CD14-positive monocyte (primary cell): ENCODE results near the gene CCDC195. TPM values are rescaled to one million over a fixed set of nuclear protein-coding genes. Genes with fewer than 3 reads are reported as not detected.

Experiments
- DNase-seq, 3 donors: peaks; one replicate each; pipeline ENCODE4 v3.0.0-alpha.2; 2011 to 2022
- H2AFZ ChIP-seq: 2 replicates; pipeline ENCODE4 v1.6.0; 2012; ENCODE audit warnings: mild to moderate bottlenecking, low read depth, low read length, inconsistent platforms; ENCODE audit not compliant: insufficient read depth, poor library complexity, severe bottlenecking
- H3K27ac ChIP-seq, 2 donors: 1 replicate in 1 of 2; 2 replicates in 1 of 2; pipeline ENCODE4 v1.5.1; 2012 to 2013; ENCODE audit warnings: low read length in 2 of 2, control low read depth in 1 of 2, inconsistent platforms in 1 of 2, low read depth in 1 of 2, mild to moderate bottlenecking in 1 of 2
- H3K27me3 ChIP-seq, 2 donors: one replicate each; pipeline versions ENCODE4 v1.6.0 to v1.6.1; 2011 to 2013; ENCODE audit warnings: low read length in 2 of 2; ENCODE audit not compliant: control insufficient read depth in 2 of 2, insufficient read depth in 2 of 2
- H3K36me3 ChIP-seq, 2 donors: replicated peaks in 1 of 2; 1 replicate in 1 of 2; 2 replicates in 1 of 2; pipeline versions ENCODE4 v1.5.1 to v1.6.1; 2012 to 2013; ENCODE audit warnings: low read length in 2 of 2, control low read depth in 1 of 2, inconsistent platforms in 1 of 2, mild to moderate bottlenecking in 1 of 2; ENCODE audit not compliant: insufficient read depth in 2 of 2, control insufficient read depth in 1 of 2
- H3K4me1 ChIP-seq, 2 donors: 1 replicate in 1 of 2; 2 replicates in 1 of 2; pipeline versions ENCODE4 v1.5.1 to v1.6.1; 2012 to 2013; ENCODE audit warnings: low read length in 2 of 2, control low read depth in 1 of 2, inconsistent platforms in 1 of 2, mild to moderate bottlenecking in 1 of 2, moderate library complexity in 1 of 2; ENCODE audit not compliant: insufficient read depth in 2 of 2, control insufficient read depth in 1 of 2
- H3K4me2 ChIP-seq: replicated peaks from 2 replicates; pipeline ENCODE3; 2012; ENCODE audit warnings: low read length, moderate library complexity, mild to moderate bottlenecking; ENCODE audit not compliant: poor library complexity, severe bottlenecking; ENCODE audit errors: extremely low read depth
- H3K4me3 ChIP-seq, 3 experiments: fragments of 200-600 bp in 1 of 3; sonication (generic) in 1 of 3; replicated peaks in 1 of 3; 1 replicate in 2 of 3; 2 replicates in 1 of 3; pipeline ENCODE4 v1.5.1; 2011 to 2013; ENCODE audit warnings: low read length in 3 of 3, mild to moderate bottlenecking in 3 of 3, control low read depth in 2 of 3, low read depth in 2 of 3, inconsistent platforms in 1 of 3, moderate library complexity in 1 of 3
- H3K79me2 ChIP-seq: 2 replicates; pipeline ENCODE4 v1.6.0; 2012; ENCODE audit warnings: mild to moderate bottlenecking, control low read depth, inconsistent platforms, low read length, moderate library complexity; ENCODE audit not compliant: insufficient read depth
- H3K9ac ChIP-seq: 2 replicates; pipeline ENCODE4 v1.6.0; 2017; ENCODE audit warnings: low read length, mild to moderate bottlenecking; ENCODE audit not compliant: insufficient read depth, poor library complexity, severe bottlenecking
- H3K9me3 ChIP-seq, 2 donors: replicated peaks in 1 of 2; 1 replicate in 1 of 2; 2 replicates in 1 of 2; pipeline versions ENCODE4 v1.5.1 to v1.6.1; 2012 to 2013; ENCODE audit warnings: low read length in 2 of 2, control low read depth in 1 of 2; ENCODE audit not compliant: control insufficient read depth in 1 of 2, insufficient read depth in 1 of 2
- H4K20me1 ChIP-seq: 2 replicates; pipeline ENCODE4 v1.6.0; 2012; ENCODE audit warnings: mild to moderate bottlenecking, low read length, control low read depth, moderate library complexity; ENCODE audit not compliant: insufficient read depth
- H3K27ac Mint-ChIP-seq, 7 donors: one replicate each; pipeline ENCODE4 v1.8.0; 2020; ENCODE audit warnings: mild to moderate bottlenecking in 7 of 7, mixed read lengths in 7 of 7, moderate library complexity in 6 of 7, inconsistent platforms in 2 of 7
- H3K27me3 Mint-ChIP-seq, 3 donors: one replicate each; pipeline ENCODE4 v1.8.0; 2021 to 2022; ENCODE audit warnings: low read depth in 3 of 3, mild to moderate bottlenecking in 3 of 3, mixed read lengths in 3 of 3, moderate library complexity in 3 of 3, inconsistent platforms in 1 of 3
- H3K36me3 Mint-ChIP-seq, 2 donors: one replicate each; pipeline ENCODE4 v1.8.0; 2020; ENCODE audit warnings: mixed read lengths in 2 of 2, inconsistent platforms in 1 of 2, mild to moderate bottlenecking in 1 of 2
- H3K4me1 Mint-ChIP-seq: one replicate; pipeline ENCODE4 v1.8.0; 2020; ENCODE audit warnings: mild to moderate bottlenecking, mixed read lengths
- H3K4me3 Mint-ChIP-seq, 2 donors: one replicate each; pipeline ENCODE4 v1.8.0; 2020; ENCODE audit warnings: mild to moderate bottlenecking in 2 of 2, mixed read lengths in 2 of 2, moderate library complexity in 1 of 2
- H3K9me3 Mint-ChIP-seq, 7 donors: one replicate each; pipeline ENCODE4 v1.8.0; 2020 to 2022; ENCODE audit warnings: mixed read lengths in 7 of 7, mild to moderate bottlenecking in 6 of 7, moderate library complexity in 6 of 7, inconsistent platforms in 2 of 7
- WGBS: methylation state at CpG from one replicate; pipeline ENCODE4 v1.1.5; 2013; ENCODE audit warnings: missing lambda C conversion rate; ENCODE audit not compliant: insufficient coverage; 5-methylcytosine and 5-hydroxymethylcytosine counted together
- intact Hi-C, 2 donors: fragments of 100-400 bp; cut with micrococcal nuclease; formaldehyde crosslinking; loops; one replicate each; pipeline versions ENCODE4 v1.15.0 to v1.15.1; 2023
- polyA plus RNA-seq, 3 donors: library from polyadenylated mRNA; depleted of rRNA in 1 of 3; unstranded in 2 of 3; stranded (reverse) in 1 of 3; fragments of 300-500 nt in 2 of 3; fragments of >200 nt in 1 of 3; fragmentation: Illumina TruSeq in 2 of 3; gene quantifications; 1 replicate in 2 of 3; 2 replicates in 1 of 3; pipeline ENCODE4 v1.2.3, GENCODE V29; 2012 to 2021
- TF ChIP-seq, protein P1 (sequence below): fragments of 200-600 bp; IDR thresholded peaks from one replicate; pipeline ENCODE4 v1.8.0; 2022; ENCODE audit warnings: antibody characterized with exemption, mild to moderate bottlenecking

Gene CCDC195
- polyA plus RNA-seq, 3 donors, result not detected

DNA sequence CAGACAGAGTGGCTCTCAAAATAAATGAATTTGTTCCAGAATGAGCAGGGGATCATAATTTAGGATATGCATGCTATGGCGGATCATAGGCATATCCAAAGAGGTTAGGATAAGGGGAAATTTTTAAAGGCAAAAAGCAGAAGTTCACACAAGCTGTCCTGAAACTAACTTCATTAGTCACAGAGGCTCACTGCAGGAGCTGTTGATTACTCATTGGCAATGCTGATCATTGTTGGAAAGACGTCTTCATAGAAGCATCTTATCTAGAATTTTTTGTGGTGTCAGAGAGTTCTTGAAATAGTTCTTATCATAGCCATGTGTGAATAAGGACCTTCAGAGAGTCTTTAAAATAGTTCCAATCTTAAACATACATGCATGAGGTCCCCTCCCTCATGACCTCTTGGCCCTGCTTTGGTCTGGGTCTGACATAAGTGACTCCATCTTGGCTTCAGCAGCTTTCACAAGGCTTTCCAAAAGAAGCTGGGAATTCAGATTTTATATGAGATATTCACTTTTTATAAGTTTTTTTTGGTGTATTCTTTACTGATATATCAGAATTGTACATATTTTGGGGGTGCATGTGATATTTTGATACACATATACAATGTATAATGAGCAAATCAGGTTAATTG lies 7.5 kb upstream of the CCDC195 start:
- intact Hi-C loops, result no loop called here
- Histone ChIP-seq H3K36me3 (no peaks in the 10 kb centered on the region), H3K27me3 (no peaks in the 10 kb centered on the region), H4K20me1 (no peaks in the 10 kb centered on the region), H3K9ac (no peak overlapping the region), H3K9me3 (peaks cover 6 to 7% of the 10 kb centered on the region in 2 donors), H3K79me2 (no peaks in the 10 kb centered on the region), H3K4me2 (no peak overlapping the region), H3K27ac (no peak overlapping the region), H2AFZ (no peak overlapping the region), H3K4me1 (no peaks in the 10 kb centered on the region), H3K4me3 (no peak overlapping the region)
- no peak overlapping the region for H3K4me3 Mint-ChIP-seq
- no peak overlapping the region for H3K27ac Mint-ChIP-seq
- no peaks in the 10 kb centered on the region for H3K4me1 Mint-ChIP-seq
- DNase-seq, result peak in 1 of 3 donors; percentile 27
- WGBS, result 83% methylated on average over 1 of the region's 2 CpGs
- TF ChIP-seq, protein P1, sequence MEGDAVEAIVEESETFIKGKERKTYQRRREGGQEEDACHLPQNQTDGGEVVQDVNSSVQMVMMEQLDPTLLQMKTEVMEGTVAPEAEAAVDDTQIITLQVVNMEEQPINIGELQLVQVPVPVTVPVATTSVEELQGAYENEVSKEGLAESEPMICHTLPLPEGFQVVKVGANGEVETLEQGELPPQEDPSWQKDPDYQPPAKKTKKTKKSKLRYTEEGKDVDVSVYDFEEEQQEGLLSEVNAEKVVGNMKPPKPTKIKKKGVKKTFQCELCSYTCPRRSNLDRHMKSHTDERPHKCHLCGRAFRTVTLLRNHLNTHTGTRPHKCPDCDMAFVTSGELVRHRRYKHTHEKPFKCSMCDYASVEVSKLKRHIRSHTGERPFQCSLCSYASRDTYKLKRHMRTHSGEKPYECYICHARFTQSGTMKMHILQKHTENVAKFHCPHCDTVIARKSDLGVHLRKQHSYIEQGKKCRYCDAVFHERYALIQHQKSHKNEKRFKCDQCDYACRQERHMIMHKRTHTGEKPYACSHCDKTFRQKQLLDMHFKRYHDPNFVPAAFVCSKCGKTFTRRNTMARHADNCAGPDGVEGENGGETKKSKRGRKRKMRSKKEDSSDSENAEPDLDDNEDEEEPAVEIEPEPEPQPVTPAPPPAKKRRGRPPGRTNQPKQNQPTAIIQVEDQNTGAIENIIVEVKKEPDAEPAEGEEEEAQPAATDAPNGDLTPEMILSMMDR, result no peak
- no peaks in the 10 kb centered on the region for H3K36me3 Mint-ChIP-seq
- H3K27me3 Mint-ChIP-seq, result peaks cover 0 to 3% (median 0%) of the 10 kb centered on the region in 3 donors
- peaks cover 8 to 25% (median 13%) of the 10 kb centered on the region in 7 donors for H3K9me3 Mint-ChIP-seq

DNA sequence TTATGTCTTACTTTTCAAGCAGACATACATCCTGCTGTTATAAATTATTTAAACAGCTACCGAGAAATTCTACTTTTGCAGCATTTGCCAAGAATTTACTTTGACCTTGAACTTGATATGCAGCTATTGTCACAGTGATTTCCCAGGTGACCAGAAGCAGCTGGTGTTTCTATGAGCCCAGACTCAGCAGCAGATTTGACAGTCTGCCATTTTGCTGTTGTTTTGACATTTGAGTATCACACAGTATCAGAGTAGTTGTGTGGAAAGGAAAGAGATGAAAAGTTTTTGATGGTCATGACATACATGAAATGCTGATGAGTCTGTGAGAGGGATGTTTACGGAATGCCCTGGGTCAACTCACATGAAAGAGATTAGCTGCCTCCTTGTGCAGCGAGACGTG lies 6.6 kb upstream of the CCDC195 start:
- Mint-ChIP-seq H3K36me3 (no peaks in the 10 kb centered on the region), H3K4me3 (no peak overlapping the region), H3K9me3 (peaks cover 8 to 22% (median 10%) of the 10 kb centered on the region in 7 donors), H3K4me1 (no peaks in the 10 kb centered on the region), H3K27ac (peak overlapping the region in 1 of 7 donors; percentile 14), H3K27me3 (peaks cover 0 to 3% (median 0%) of the 10 kb centered on the region in 3 donors)
- H3K9ac ChIP-seq, result no peak overlapping the region
- H2AFZ ChIP-seq, result no peak overlapping the region
- intact Hi-C loops, result no loop called here
- TF ChIP-seq, protein P1, result no peak
- no peaks in the 10 kb centered on the region for H3K27me3 ChIP-seq
- peaks cover 0 to 6% of the 10 kb centered on the region in 2 donors for H3K9me3 ChIP-seq
- H3K4me1 ChIP-seq, result no peaks in the 10 kb centered on the region
- no peaks in the 10 kb centered on the region for H3K79me2 ChIP-seq
- no peaks in the 10 kb centered on the region for H3K36me3 ChIP-seq
- H4K20me1 ChIP-seq, result no peaks in the 10 kb centered on the region
- no peak for DNase-seq
- H3K4me3 ChIP-seq, result no peak overlapping the region
- no peak overlapping the region for H3K4me2 ChIP-seq
- WGBS, result 93% methylated on average over 4 of the region's 4 CpGs
- no peak overlapping the region for H3K27ac ChIP-seq
